HCT116 (cell line): ENCODE measurements around the gene PLCE1. TPM values are rescaled to one million over a fixed set of nuclear protein-coding genes. Genes with fewer than 3 reads are reported as not detected.

Experiments used
- ATAC-seq: fragments of 200-7000 bp; cut with Tn5 transposase; 2 replicates; pipeline ENCODE4 v1.9.1; 2020; ENCODE audit warnings: mild to moderate bottlenecking, moderate library complexity
- BruUV-seq: library from RNA; stranded (reverse); fragments of 400-500 nt; replicated peaks from 2 replicates; lab custom pipeline; 2021; lab: Mats Ljungman, UMichigan
- CTCF ChIA-PET: fragments of 300-600 bp; sonication (Branson Sonifier 250); formaldehyde crosslinking; loops from one replicate; lab custom pipeline; 2021; ENCODE audit warnings: antibody characterized with exemption; lab: Charles Lee
- POLR2A ChIA-PET: fragments of 300-600, 350-600 bp; sonication (Branson Sonifier 250); formaldehyde crosslinking; loops from one replicate; lab custom pipeline; 2021; ENCODE audit warnings: antibody characterized with exemption; lab: Charles Lee
- RAD21 ChIA-PET, 2 experiments: fragments of 300-600 bp; sonication (Branson Sonifier 250); formaldehyde crosslinking; loops; one replicate each; lab custom pipeline; 2023; ENCODE audit warnings: low total read pairs in 2 of 2; ENCODE audit not compliant: uncharacterized antibody in 2 of 2, unreplicated experiment in 2 of 2, low non-redundant PET in 1 of 2; lab: Charles Lee
- DNase-seq: peaks from one replicate; pipeline ENCODE4 v3.0.0-alpha.2; 2010; ENCODE audit warnings: low read depth, low spot score
- H2AFZ ChIP-seq: fragments of 200-600 bp; shearing (Covaris generic), sonication (generic); 2 replicates; pipeline ENCODE4 v1.6.1; 2017; ENCODE audit warnings: low read depth, mixed run types, mixed read lengths, antibody characterized with exemption, low read length; ENCODE audit not compliant: poor library complexity, severe bottlenecking
- H3K27ac ChIP-seq: 2 replicates; pipeline ENCODE4 v1.5.1; 2012; ENCODE audit warnings: low read depth, low read length
- H3K27me3 ChIP-seq: fragments of 200-600 bp; sonication (generic); 2 replicates; pipeline ENCODE4 v1.6.1; 2016; ENCODE audit warnings: mixed run types, low read length, mixed read lengths; ENCODE audit not compliant: insufficient read depth
- H3K36me3 ChIP-seq, 2 experiments: fragments of 200-500 bp in 1 of 2; fragments of 200-600 bp in 1 of 2; sonication (Bioruptor generic) in 1 of 2; sonication (generic) in 1 of 2; 2 replicates each; pipeline versions ENCODE4 v1.5.1 to v1.6.1; 2014 to 2016; ENCODE audit warnings: low read length in 2 of 2, inconsistent platforms in 1 of 2, mixed read lengths in 1 of 2, mixed run types in 1 of 2; ENCODE audit not compliant: insufficient read depth in 2 of 2, control insufficient read depth in 1 of 2
- H3K4me1 ChIP-seq, 2 experiments: fragments of 200-600 bp in 1 of 2; sonication (generic) in 1 of 2; 2 replicates each; pipeline versions ENCODE4 v1.5.1 to v1.6.1; 2012 to 2017; ENCODE audit warnings: low read length in 2 of 2, inconsistent platforms in 1 of 2, mild to moderate bottlenecking in 1 of 2, mixed read lengths in 1 of 2, mixed run types in 1 of 2, moderate library complexity in 1 of 2; ENCODE audit not compliant: insufficient read depth in 2 of 2, control insufficient read depth in 1 of 2
- H3K4me2 ChIP-seq: fragments of 200-600 bp; sonication (generic); 2 replicates; pipeline ENCODE4 v1.6.1; 2017; ENCODE audit warnings: mixed run types, low read length, mixed read lengths
- H3K4me3 ChIP-seq, 2 experiments: fragments of 200-600 bp in 1 of 2; sonication (generic) in 1 of 2; replicated peaks in 1 of 2; 2 replicates each; pipeline ENCODE4 v1.5.1; 2011 to 2016; ENCODE audit warnings: low read length in 2 of 2, control low read depth in 1 of 2, low read depth in 1 of 2, mild to moderate bottlenecking in 1 of 2, mixed read lengths in 1 of 2, mixed run types in 1 of 2
- H3K79me2 ChIP-seq: fragments of 200-600 bp; sonication (generic); 2 replicates; pipeline ENCODE4 v1.6.1; 2017; ENCODE audit warnings: mild to moderate bottlenecking, mixed run types, low read length, moderate library complexity, mixed read lengths; ENCODE audit not compliant: insufficient read depth
- H3K9ac ChIP-seq: fragments of 200-600 bp; sonication (generic); 2 replicates; pipeline ENCODE4 v1.6.1; 2016; ENCODE audit warnings: low read length, mixed read lengths
- H3K9me2 ChIP-seq: fragments of 200-600 bp; sonication (generic), shearing (Covaris generic); 2 replicates; pipeline ENCODE4 v1.6.1; 2017; ENCODE audit warnings: mixed run types, mild to moderate bottlenecking, moderate library complexity; ENCODE audit not compliant: insufficient read depth
- H3K9me3 ChIP-seq, 2 experiments: fragments of 200-500 bp in 1 of 2; fragments of 200-600 bp in 1 of 2; sonication (Bioruptor generic) in 1 of 2; sonication (generic) in 1 of 2; 2 replicates each; pipeline ENCODE4 v1.6.1; 2014 to 2017; ENCODE audit warnings: low read length in 2 of 2, mixed read lengths in 2 of 2, inconsistent platforms in 1 of 2, low read depth in 1 of 2, mild to moderate bottlenecking in 1 of 2, mixed run types in 1 of 2, moderate library complexity in 1 of 2; ENCODE audit not compliant: control insufficient read depth in 1 of 2, insufficient read depth in 1 of 2
- H4K20me1 ChIP-seq: fragments of 200-600 bp; sonication (generic), shearing (Covaris generic); 2 replicates; pipeline ENCODE4 v1.6.1; 2017; ENCODE audit warnings: mixed run types, mild to moderate bottlenecking, moderate library complexity; ENCODE audit not compliant: insufficient read depth
- ATF3 ChIP-seq: IDR thresholded peaks from 2 replicates; pipeline ENCODE4 v1.6.1; 2012
- CBX3 ChIP-seq: IDR thresholded peaks from 2 replicates; pipeline ENCODE4 v1.6.1; 2012; ENCODE audit warnings: low read depth
- CEBPB ChIP-seq: IDR thresholded peaks from 2 replicates; pipeline ENCODE4 v1.6.1; 2012; ENCODE audit warnings: low read depth
- CTCF ChIP-seq, 3 experiments: fragments of 200-600 bp in 1 of 3; sonication (generic) in 1 of 3; IDR thresholded peaks in 2 of 3; conservative IDR thresholded peaks in 1 of 3; 2 replicates each; pipeline ENCODE4 v1.5.1; 2012 to 2017; ENCODE audit warnings: low read depth in 2 of 3, low read length in 2 of 3, antibody characterized with exemption in 1 of 3, borderline replicate concordance in 1 of 3, control low read depth in 1 of 3, mild to moderate bottlenecking in 1 of 3, mixed read lengths in 1 of 3, mixed run types in 1 of 3, moderate library complexity in 1 of 3; ENCODE audit not compliant: insufficient read depth in 1 of 3
- EGR1 ChIP-seq: IDR thresholded peaks from 2 replicates; pipeline ENCODE4 v1.6.1; 2012; ENCODE audit warnings: low read depth
- JUND ChIP-seq: IDR thresholded peaks from 2 replicates; pipeline ENCODE4 v1.6.1; 2012
- POLR2A ChIP-seq: IDR thresholded peaks from 2 replicates; pipeline ENCODE4 v1.7.0; 2011; ENCODE audit warnings: borderline replicate concordance; ENCODE audit not compliant: insufficient read depth, insufficient read length; ENCODE audit errors: extremely low read depth
- POLR2AphosphoS5 ChIP-seq: IDR thresholded peaks from 2 replicates; pipeline ENCODE4 v1.6.1; 2011; ENCODE audit warnings: mild to moderate bottlenecking, low read depth, low read length, moderate library complexity
- SRF ChIP-seq: IDR thresholded peaks from 2 replicates; pipeline ENCODE4 v1.6.1; 2012; ENCODE audit warnings: low read depth
- TCF7L2 ChIP-seq: IDR thresholded peaks from 2 replicates; pipeline ENCODE4 v1.7.0; 2011; ENCODE audit warnings: borderline replicate concordance, inconsistent platforms; ENCODE audit not compliant: insufficient read depth, insufficient read length; ENCODE audit errors: extremely low read depth
- ZNF274 ChIP-seq: fragments of 200-500 bp; sonication (Bioruptor generic); IDR thresholded peaks from 2 replicates; pipeline ENCODE4 v1.6.1; 2014; ENCODE audit warnings: mild to moderate bottlenecking, low read depth, low read length, inconsistent platforms
- intact Hi-C: fragments of 100-400 bp; cut with micrococcal nuclease; formaldehyde crosslinking; loops from 2 replicates; pipeline ENCODE4 v1.10.0; 2022
- total RNA-seq: library from RNA; stranded (reverse); gene quantifications from one replicate; pipeline ENCODE4 v1.2.1, GENCODE V29; 2021; ENCODE audit not compliant: unreplicated experiment
- TF ChIP-seq, protein P1 (sequence below): IDR thresholded peaks from 2 replicates; pipeline ENCODE4 v1.6.1; 2012; ENCODE audit warnings: low read depth

PLCE1 gene
- total RNA-seq, 1 experiment from 2014 or later: 2.5 TPM

DNA sequence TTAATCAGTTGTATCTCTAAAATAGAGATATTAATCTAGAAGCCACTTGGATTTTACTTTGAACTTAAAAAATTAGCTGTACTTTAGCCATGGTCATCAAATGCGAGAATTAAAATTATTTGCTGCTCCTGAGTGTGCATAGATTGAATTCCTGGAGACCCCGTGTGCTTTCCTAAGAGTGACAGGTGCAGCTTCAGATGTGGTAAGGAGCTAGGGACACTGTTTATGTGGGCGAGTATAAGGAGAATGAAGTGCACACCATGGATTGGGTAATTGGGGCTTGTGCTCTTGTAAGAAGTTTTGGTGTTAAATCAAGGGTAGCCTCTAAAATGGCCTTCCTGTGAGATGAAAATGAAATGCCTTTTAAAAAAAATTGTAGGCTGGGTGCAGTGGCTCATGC, 9.8 kb downstream of the PLCE1 start:
- Histone ChIP-seq H3K79me2 (no peaks in the 10 kb centered on the region), H3K9me3 (no peaks in the 10 kb centered on the region), H3K36me3 (no peaks in the 10 kb centered on the region), H3K27ac (no peak overlapping the region), H3K4me1 (no peaks in the 10 kb centered on the region), H3K9ac (no peak overlapping the region), H4K20me1 (no peaks in the 10 kb centered on the region), H2AFZ (no peak overlapping the region), H3K27me3 (no peaks in the 10 kb centered on the region), H3K9me2 (no peaks in the 10 kb centered on the region), H3K4me3 (no peak overlapping the region), H3K4me2 (no peak overlapping the region)
- ChIA-PET POLR2A (no interaction called here), CTCF (no interaction called here), RAD21 (no interaction called here)
- BruUV-seq: no TSS peak
- ATAC-seq (no peak), DNase-seq (no peak)
- intact Hi-C loops: no loop called here
- TF ChIP-seq CEBPB (no peak), POLR2A (no peak), POLR2AphosphoS5 (no peak), CTCF (IDR thresholded peaks at IDR 0.05 in 2 of 3, conservative IDR thresholded peaks at IDR 0.05 in 1 of 3; ENCODE audit: borderline replicate concordance in 1 of 3, insufficient read depth in 1 of 3, low read depth in 2 of 3, low read length in 2 of 3) (no peak), ATF3 (no peak)

DNA sequence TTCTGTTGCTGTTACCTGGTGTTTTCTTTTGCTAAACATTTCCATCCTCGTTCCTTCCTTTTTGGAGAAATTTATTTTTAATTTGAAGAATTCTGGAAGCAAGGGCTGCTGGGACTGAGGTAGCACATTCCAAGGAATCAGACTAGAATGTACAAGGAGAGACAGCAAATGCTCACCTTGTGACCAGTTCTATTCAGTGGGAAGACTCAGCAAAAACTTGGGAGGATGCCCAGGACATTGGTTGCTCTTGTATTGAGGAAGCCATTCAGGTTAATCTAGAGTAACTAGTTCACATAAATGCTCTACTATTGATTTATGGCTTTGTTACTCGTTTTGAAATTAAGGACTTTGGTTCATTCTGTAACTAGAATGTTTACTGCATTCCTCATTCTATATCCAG, 11.3 kb downstream of the PLCE1 start:
- H3K4me3 ChIP-seq: no peak overlapping the region
- ChIA-PET RAD21 (no interaction called here), CTCF (no interaction called here), POLR2A (no interaction called here)
- H3K27ac ChIP-seq: no peak overlapping the region
- no peaks in the 10 kb centered on the region for H3K36me3 ChIP-seq
- H3K79me2 ChIP-seq: no peaks in the 10 kb centered on the region
- BruUV-seq: no TSS peak
- intact Hi-C loops: no loop called here
- H3K9me3 ChIP-seq: no peaks in the 10 kb centered on the region
- no peaks in the 10 kb centered on the region for H3K4me1 ChIP-seq
- no peaks in the 10 kb centered on the region for H3K9me2 ChIP-seq
- H3K9ac ChIP-seq: no peak overlapping the region
- ATAC-seq (no peak), DNase-seq (no peak)
- no peaks in the 10 kb centered on the region for H4K20me1 ChIP-seq
- H2AFZ ChIP-seq: no peak overlapping the region
- no peaks in the 10 kb centered on the region for H3K27me3 ChIP-seq
- no peak overlapping the region for H3K4me2 ChIP-seq
- TF ChIP-seq ZNF274: no peak
- TF ChIP-seq CTCF (IDR thresholded peaks at IDR 0.05 in 2 of 3, conservative IDR thresholded peaks at IDR 0.05 in 1 of 3; ENCODE audit: borderline replicate concordance in 1 of 3, insufficient read depth in 1 of 3, low read depth in 2 of 3, low read length in 2 of 3): no peak
- TF ChIP-seq EGR1: no peak
- no peak for TF ChIP-seq CEBPB
- no peak for TF ChIP-seq SRF
- no peak for TF ChIP-seq JUND
- TF ChIP-seq CBX3: no peak
- TF ChIP-seq, protein P1, sequence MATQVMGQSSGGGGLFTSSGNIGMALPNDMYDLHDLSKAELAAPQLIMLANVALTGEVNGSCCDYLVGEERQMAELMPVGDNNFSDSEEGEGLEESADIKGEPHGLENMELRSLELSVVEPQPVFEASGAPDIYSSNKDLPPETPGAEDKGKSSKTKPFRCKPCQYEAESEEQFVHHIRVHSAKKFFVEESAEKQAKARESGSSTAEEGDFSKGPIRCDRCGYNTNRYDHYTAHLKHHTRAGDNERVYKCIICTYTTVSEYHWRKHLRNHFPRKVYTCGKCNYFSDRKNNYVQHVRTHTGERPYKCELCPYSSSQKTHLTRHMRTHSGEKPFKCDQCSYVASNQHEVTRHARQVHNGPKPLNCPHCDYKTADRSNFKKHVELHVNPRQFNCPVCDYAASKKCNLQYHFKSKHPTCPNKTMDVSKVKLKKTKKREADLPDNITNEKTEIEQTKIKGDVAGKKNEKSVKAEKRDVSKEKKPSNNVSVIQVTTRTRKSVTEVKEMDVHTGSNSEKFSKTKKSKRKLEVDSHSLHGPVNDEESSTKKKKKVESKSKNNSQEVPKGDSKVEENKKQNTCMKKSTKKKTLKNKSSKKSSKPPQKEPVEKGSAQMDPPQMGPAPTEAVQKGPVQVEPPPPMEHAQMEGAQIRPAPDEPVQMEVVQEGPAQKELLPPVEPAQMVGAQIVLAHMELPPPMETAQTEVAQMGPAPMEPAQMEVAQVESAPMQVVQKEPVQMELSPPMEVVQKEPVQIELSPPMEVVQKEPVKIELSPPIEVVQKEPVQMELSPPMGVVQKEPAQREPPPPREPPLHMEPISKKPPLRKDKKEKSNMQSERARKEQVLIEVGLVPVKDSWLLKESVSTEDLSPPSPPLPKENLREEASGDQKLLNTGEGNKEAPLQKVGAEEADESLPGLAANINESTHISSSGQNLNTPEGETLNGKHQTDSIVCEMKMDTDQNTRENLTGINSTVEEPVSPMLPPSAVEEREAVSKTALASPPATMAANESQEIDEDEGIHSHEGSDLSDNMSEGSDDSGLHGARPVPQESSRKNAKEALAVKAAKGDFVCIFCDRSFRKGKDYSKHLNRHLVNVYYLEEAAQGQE: no peak
- TF ChIP-seq TCF7L2: no peak
